Left renal cortex interstitium (tissue), 4 donors: ENCODE data around the gene PAPSS2. TPM values are rescaled to one million over a fixed set of nuclear protein-coding genes. Genes with fewer than 3 reads are reported as not detected.
"Not testable (repeated sequence)": the region's sequence is repeated elsewhere in the genome, so short reads cannot be mapped to it uniquely, and the experiment has no call there.

Source experiments
- DNase-seq, 4 donors: peaks; one replicate each; pipeline ENCODE4 v3.0.0-alpha.2; 2013; ENCODE audit warnings: low read depth in 4 of 4, low spot score in 2 of 4, missing footprints in 1 of 4
- polyA plus RNA-seq, 4 donors: library from polyadenylated mRNA; unstranded; fragments of 120-200 nt; gene quantifications; one replicate each; pipeline ENCODE4 v1.2.1, GENCODE V29; 2013; ENCODE audit not compliant: insufficient read length in 4 of 4

The PAPSS2 gene
- polyA plus RNA-seq, 4 donors, result 35.3 to 51.3 (median 45.4) TPM

- no peak for DNase-seq
Measured at GRCh38 chr10:87700031-87700796, 40.5 kb downstream of the PAPSS2 start.

- DNase-seq, result no peak
Measured at GRCh38 chr10:87702260-87702972, 42.7 kb downstream of the PAPSS2 start.

- no peak for DNase-seq
Measured at GRCh38 chr10:87702973-87703294, 43.3 kb downstream of the PAPSS2 start.

GRCh38 chr10:87703771-87704170, 44.1 kb downstream of the PAPSS2 start:
- DNase-seq, result no peak

GRCh38 chr10:87705339-87705738, 45.7 kb downstream of the PAPSS2 start:
- no peak for DNase-seq

- DNase-seq, result no peak
Measured at GRCh38 chr10:87706731-87707130, 47.1 kb downstream of the PAPSS2 start.

- DNase-seq, result no peak
Measured at GRCh38 chr10:87707254-87707653, 47.6 kb downstream of the PAPSS2 start.

- no peak for DNase-seq
Measured at GRCh38 chr10:87712913-87713616, 53.4 kb downstream of the PAPSS2 start.

- no peak for DNase-seq
Measured at GRCh38 chr10:87713707-87714106, 54.0 kb downstream of the PAPSS2 start.

GRCh38 chr10:87715552-87716347, 56.1 kb downstream of the PAPSS2 start:
- DNase-seq, result no peak

- DNase-seq, result no peak
Measured at GRCh38 chr10:87716348-87716670, 56.6 kb downstream of the PAPSS2 start.

GRCh38 chr10:87720665-87721064, 61.0 kb downstream of the PAPSS2 start:
- DNase-seq, result no peak

GRCh38 chr10:87721781-87722180, 62.1 kb downstream of the PAPSS2 start:
- no peak for DNase-seq

- no peak for DNase-seq
Measured at GRCh38 chr10:87722716-87723115, 63.0 kb downstream of the PAPSS2 start.

- no peak for DNase-seq
Measured at GRCh38 chr10:87723500-87723899, 63.8 kb downstream of the PAPSS2 start.

GRCh38 chr10:87724789-87725188, 65.1 kb downstream of the PAPSS2 start:
- DNase-seq, result no peak

GRCh38 chr10:87729940-87730339, 70.3 kb downstream of the PAPSS2 start:
- no peak for DNase-seq

- DNase-seq, result no peak
Measured at GRCh38 chr10:87733081-87733480, 73.4 kb downstream of the PAPSS2 start.

- DNase-seq, result peak in 1 of 4 donors; percentile 24
Measured at GRCh38 chr10:87734987-87735827, 75.5 kb downstream of the PAPSS2 start.

GRCh38 chr10:87738253-87738652, 78.6 kb downstream of the PAPSS2 start:
- DNase-seq, result not testable (repeated sequence)
